Stimulated activated CD4-positive, alpha-beta T cell treated with anti-CD3 and anti-CD28 coated beads, Interleukin-2, amount 100 ng/mL, for 4 hours (primary cell): ENCODE measurements around the gene MAZ.
"Not testable (repeated sequence)": the region's sequence is repeated elsewhere in the genome, so short reads cannot be mapped to it uniquely, and the experiment has no call there.

Experiments
- DNase-seq: peaks from one replicate; pipeline ENCODE4 v3.0.0-alpha.2; 2020; ENCODE audit warnings: low read depth

Gene MAZ

DNA sequence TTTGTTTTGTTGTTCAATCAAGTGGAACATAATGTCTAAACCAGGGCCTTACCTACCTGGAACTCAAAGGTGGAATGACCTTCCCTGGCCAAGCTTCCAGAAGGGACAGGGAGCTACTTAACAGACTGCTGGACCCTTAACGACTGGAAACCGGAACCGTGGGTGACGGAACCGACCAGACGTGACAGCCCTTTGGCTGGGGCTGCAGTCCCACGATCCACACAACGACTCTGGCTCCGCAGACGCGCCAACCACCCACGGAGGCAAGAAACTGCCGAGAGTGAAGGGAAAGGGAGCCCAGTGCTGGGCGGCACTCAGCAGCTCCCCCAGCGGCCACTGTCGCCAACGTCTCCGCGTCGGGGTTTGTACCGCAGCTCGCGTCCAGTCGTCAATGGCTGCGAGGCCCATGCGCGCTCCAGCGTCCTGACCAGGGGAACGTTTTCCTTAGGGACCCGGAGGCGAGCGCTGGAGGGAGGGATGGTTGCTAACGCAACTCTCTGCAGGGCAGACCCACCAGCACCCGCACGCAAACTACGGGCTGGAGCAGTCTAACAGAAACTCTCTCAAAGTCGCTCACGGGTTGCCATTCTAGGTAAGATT, 21.3 kb upstream of the MAZ start:
- peak; percentile 63 for DNase-seq

DNA sequence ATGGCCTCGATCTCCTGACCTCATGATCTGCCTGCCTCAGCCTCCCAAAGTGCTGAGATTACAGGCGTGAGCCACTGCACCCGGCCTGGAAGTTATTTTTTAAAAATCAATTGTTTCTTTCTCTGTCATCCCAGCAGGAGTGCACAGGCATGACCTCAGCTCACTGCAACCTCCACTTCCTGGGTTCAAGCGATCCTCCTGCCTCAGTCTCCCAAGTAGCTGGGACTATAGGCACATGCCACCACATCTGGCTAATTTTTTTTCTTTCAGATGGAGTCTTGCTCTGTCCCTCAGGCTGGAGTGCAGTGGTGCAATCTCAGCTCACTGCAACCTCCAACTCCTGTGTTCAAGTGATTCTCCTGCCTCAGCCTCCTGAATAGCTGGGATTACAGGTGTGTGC, 19.2 kb upstream of the MAZ start:
- DNase-seq: not testable (repeated sequence)

- DNase-seq: no peak
Observed at GRCh38 chr16:29789775-29790182, 16.6 kb upstream of the MAZ start.

GRCh38 chr16:29790183-29790948, 16.0 kb upstream of the MAZ start, which contains the start of gene KIF22:
TSS of gene KIF22 (plus strand) at chr16:29790751. CDS start at chr16:29790760, 9 bp downstream.
- peak; percentile 99 for DNase-seq

GRCh38 chr16:29790949-29791844, 15.1 kb upstream of the MAZ start:
- no peak for DNase-seq

- no peak for DNase-seq
Observed at GRCh38 chr16:29791845-29792807, 14.2 kb upstream of the MAZ start.

- DNase-seq: not testable (repeated sequence)
Observed at GRCh38 chr16:29793153-29793552, 13.2 kb upstream of the MAZ start.

DNA sequence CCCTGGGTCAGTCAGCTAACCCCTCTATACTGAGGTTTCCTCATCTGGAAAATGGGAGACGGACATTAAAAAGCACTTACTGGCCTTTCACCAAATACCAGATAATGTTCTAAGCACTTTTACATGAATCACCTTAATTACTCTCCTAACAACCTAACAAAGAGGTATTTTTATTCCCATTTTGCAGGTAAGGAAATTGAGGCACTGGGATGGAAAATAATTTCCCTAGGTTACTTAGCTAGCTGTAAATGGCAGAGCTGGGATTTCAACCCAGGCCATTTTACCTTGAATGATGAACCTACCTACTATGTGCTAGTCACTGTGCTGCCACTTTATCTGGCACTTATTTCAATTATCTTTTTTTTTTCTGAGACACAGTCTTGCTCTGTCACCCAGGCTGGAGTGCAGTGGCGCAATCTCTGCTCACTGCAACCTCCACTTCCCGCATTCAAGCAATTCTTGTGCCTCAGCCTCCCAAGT, 12.1 kb upstream of the MAZ start:
- DNase-seq: no peak

- no peak for DNase-seq
Observed at GRCh38 chr16:29802416-29802935, 3.9 kb upstream of the MAZ start.

- DNase-seq: no peak
Observed at GRCh38 chr16:29804020-29804419, 2.3 kb upstream of the MAZ start.

GRCh38 chr16:29804455-29805231, 1.7 kb upstream of the MAZ start:
- no peak for DNase-seq

- peak; percentile 95 for DNase-seq
Observed at GRCh38 chr16:29805232-29806098, 864 bp upstream of the MAZ start.

GRCh38 chr16:29806641-29807425, 504 bp downstream of the MAZ start:
- no peak for DNase-seq

DNA sequence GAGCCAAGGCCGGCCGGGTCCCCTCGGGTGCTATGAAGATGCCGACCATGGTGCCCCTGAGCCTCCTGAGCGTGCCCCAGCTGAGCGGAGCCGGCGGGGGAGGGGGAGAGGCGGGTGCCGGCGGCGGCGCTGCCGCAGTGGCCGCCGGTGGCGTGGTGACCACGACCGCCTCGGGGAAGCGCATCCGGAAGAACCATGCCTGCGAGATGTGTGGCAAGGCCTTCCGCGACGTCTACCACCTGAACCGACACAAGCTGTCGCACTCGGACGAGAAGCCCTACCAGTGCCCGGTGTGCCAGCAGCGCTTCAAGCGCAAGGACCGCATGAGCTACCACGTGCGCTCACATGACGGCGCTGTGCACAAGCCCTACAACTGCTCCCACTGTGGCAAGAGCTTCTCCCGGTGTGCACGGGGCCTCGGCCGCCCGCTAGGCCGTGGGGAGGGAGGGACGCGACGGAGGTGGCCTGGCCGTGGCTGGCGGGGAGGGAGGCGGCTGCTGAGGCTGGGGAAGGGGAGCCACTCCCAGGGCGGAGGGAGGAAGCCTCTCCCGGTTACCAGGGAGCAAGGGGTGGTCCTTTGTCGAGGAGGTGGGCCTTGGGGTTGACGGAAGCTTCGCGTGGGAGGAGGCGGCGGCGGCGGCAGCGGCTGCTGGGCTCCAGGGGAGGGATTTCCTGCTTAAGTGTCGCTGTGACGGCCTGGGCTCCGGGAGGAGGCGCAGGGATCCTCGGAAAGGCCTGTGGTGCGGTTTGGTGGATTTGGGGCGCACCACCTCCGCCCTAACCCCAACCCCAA, 1.3 kb downstream of the MAZ start:
- DNase-seq: peak; percentile 83

- DNase-seq: no peak
Observed at GRCh38 chr16:29808219-29808900, 2.0 kb downstream of the MAZ start.

GRCh38 chr16:29809031-29809747, 2.9 kb downstream of the MAZ start:
- DNase-seq: no peak
